HG03139 (cell line): ENCODE results near the gene ARL9.

Source experiments
- ATAC-seq: cut with Tn5 transposase; IDR thresholded peaks from one replicate; pipeline ENCODE4 v1.9.1; 2021; ENCODE audit not compliant: unreplicated experiment

Gene ARL9

GRCh38 chr4:56531149-56531770 lies 25.7 kb downstream of the ARL9 start:
- no peak for ATAC-seq

GRCh38 chr4:56531823-56532222 lies 26.2 kb downstream of the ARL9 start:
- no peak for ATAC-seq

- no peak for ATAC-seq
Measured at GRCh38 chr4:56532239-56532638, 26.6 kb downstream of the ARL9 start.

- no peak for ATAC-seq
Measured at GRCh38 chr4:56535915-56536314, 30.3 kb downstream of the ARL9 start.

GRCh38 chr4:56537147-56537546 lies 31.6 kb downstream of the ARL9 start:
- no peak for ATAC-seq

- ATAC-seq = no peak
Measured at GRCh38 chr4:56540826-56541225, 35.2 kb downstream of the ARL9 start.

GRCh38 chr4:56544573-56545131 lies 39.1 kb downstream of the ARL9 start:
- ATAC-seq = peak; percentile 95

- no peak for ATAC-seq
Measured at GRCh38 chr4:56550642-56551041, 45.1 kb downstream of the ARL9 start.

- no peak for ATAC-seq
Measured at GRCh38 chr4:56551516-56551915, 45.9 kb downstream of the ARL9 start.

GRCh38 chr4:56552273-56552672 lies 46.7 kb downstream of the ARL9 start:
- no peak for ATAC-seq

- no peak for ATAC-seq
Measured at GRCh38 chr4:56570041-56570440, 64.5 kb downstream of the ARL9 start.
